Stimulated activated CD8-positive, alpha-beta memory T cell treated with anti-CD3 and anti-CD28 coated beads, Interleukin-12 subunit alpha, Interleukin-12 subunit beta, amount 100 ng/mL, for 24 hours (primary cell): ENCODE results near the gene CAVIN3.

Source experiments
- DNase-seq: peaks from one replicate; pipeline ENCODE4 v3.0.0-alpha.2; 2020; ENCODE audit errors: extremely low read depth

The CAVIN3 gene

GRCh38 chr11:6269994-6270393, 50.3 kb downstream of the CAVIN3 start:
- DNase-seq = no peak
